ENCODE data around the gene VAV1.
"Not testable (repeated sequence)": the region's sequence is repeated elsewhere in the genome, so short reads cannot be mapped to it uniquely, and the experiment has no call there.

Gene VAV1

DNA sequence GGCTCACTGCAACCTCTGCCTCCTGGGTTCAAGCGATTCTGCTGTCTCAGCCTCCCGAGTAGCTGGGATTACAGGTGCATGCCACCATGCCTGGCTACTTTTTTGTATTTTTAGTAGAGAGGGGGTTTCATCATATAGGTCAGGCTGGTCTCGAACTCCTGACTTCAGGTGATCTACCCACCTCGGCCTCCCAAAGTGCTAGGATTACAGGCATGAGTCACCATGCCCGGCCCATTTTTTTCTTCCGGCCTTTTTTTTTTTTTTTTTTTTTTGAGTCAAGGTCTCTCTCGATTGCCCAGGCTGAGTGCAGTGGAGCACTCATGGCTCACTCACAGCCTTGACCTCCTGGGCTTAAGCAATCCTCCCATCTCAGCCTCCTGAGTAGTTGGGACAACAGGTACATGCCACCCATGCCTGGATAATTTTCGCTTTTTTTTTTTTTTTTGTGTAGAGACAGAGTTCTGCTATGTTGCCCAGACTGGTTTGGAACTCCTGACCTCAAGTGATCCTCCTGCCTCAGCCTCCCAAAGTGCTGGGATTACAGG, 10.2 kb upstream of the VAV1 start:
- CTCF ChIA-PET, result interaction anchor here (0.9 kb wide), 1 partner anchor 18 kb away, joined by 3 read pairs; no protein-coding TSS in a partner anchor
- H3K9me3 Mint-ChIP-seq, result not testable (repeated sequence)

GRCh38 chr19:6765738-6766356, 6.7 kb upstream of the VAV1 start:
- Mint-ChIP-seq H3K4me3 (peak overlapping the region; percentile 86), H3K36me3 (peaks cover 22% of the 10 kb centered on the region), H3K27me3 (no peaks in the 10 kb centered on the region), H3K4me1 (peaks cover 49% of the 10 kb centered on the region), H3K9me3 (no peaks in the 10 kb centered on the region), H3K27ac (peak overlapping the region; percentile 90)
- CTCF ChIA-PET, result interaction anchor here (1.0 kb wide), 1 partner anchor 98 kb away, joined by 6 read pairs; no protein-coding TSS in a partner anchor
- DNase-seq, result peak; percentile 42

More for the DNA sequence above, 10.2 kb upstream of the VAV1 start:
- Mint-ChIP-seq H3K4me1 (peaks cover 33% of the 10 kb centered on the region), H3K36me3 (peaks cover 46% of the 10 kb centered on the region)
- not testable (repeated sequence) for H3K4me3 Mint-ChIP-seq, H3K27ac Mint-ChIP-seq, H3K27me3 Mint-ChIP-seq, DNase-seq

DNA sequence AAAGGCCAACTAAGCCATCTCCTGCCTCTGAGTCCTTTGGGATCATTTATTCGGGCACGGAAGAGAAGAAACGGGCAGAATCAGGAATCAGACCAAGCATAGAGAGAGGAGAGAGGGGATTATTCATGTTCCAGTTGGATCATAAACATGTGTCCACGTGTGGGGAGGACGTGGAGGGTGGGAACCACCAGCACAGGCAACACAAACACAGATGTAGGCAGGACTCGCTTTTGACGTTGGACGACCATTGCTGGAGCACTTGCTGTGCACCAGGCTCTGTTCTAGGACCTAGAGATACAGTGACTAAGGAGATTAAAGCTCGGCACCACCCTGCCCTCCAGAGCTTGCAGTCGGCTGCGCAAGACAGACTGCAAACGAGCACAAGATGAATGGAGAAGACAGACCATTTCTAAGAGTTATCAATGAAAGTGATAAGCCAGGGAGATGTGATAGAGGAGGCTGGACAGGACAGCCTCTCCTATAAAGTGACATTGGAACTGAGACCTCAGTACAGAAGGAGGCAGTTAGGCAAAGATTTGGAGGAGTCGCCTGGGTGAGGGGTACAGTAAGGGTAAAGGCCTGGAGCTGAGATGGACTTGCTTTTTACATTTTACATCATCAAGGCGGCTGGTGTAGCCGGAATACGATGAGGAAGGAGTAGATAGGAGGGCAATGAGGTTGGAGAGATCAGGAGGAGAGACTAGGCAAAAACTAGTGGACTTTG, 6.0 kb upstream of the VAV1 start:
- Mint-ChIP-seq H3K4me3 (peak overlapping the region; percentile 86), H3K4me1 (peaks cover 51% of the 10 kb centered on the region), H3K36me3 (peaks cover 15% of the 10 kb centered on the region), H3K9me3 (no peaks in the 10 kb centered on the region), H3K27ac (peak overlapping the region; percentile 90), H3K27me3 (no peaks in the 10 kb centered on the region)
- peak; percentile 32 for DNase-seq
- CTCF ChIA-PET, result interaction anchor here (1.0 kb wide), 1 partner anchor 97 kb away, joined by 6 read pairs; no protein-coding TSS in a partner anchor

GRCh38 chr19:6767081-6767356, 5.5 kb upstream of the VAV1 start:
- CTCF ChIA-PET, result interaction anchor here (1.0 kb wide), 1 partner anchor 97 kb away, joined by 6 read pairs; no protein-coding TSS in a partner anchor
- peaks cover 56% of the 10 kb centered on the region for H3K4me1 Mint-ChIP-seq
- peaks cover 15% of the 10 kb centered on the region for H3K36me3 Mint-ChIP-seq
- H3K27ac Mint-ChIP-seq, result peak overlapping the region; percentile 90
- H3K9me3 Mint-ChIP-seq, result no peaks in the 10 kb centered on the region
- DNase-seq, result no peak
- H3K27me3 Mint-ChIP-seq, result no peaks in the 10 kb centered on the region
- peak overlapping the region; percentile 86 for H3K4me3 Mint-ChIP-seq

DNA sequence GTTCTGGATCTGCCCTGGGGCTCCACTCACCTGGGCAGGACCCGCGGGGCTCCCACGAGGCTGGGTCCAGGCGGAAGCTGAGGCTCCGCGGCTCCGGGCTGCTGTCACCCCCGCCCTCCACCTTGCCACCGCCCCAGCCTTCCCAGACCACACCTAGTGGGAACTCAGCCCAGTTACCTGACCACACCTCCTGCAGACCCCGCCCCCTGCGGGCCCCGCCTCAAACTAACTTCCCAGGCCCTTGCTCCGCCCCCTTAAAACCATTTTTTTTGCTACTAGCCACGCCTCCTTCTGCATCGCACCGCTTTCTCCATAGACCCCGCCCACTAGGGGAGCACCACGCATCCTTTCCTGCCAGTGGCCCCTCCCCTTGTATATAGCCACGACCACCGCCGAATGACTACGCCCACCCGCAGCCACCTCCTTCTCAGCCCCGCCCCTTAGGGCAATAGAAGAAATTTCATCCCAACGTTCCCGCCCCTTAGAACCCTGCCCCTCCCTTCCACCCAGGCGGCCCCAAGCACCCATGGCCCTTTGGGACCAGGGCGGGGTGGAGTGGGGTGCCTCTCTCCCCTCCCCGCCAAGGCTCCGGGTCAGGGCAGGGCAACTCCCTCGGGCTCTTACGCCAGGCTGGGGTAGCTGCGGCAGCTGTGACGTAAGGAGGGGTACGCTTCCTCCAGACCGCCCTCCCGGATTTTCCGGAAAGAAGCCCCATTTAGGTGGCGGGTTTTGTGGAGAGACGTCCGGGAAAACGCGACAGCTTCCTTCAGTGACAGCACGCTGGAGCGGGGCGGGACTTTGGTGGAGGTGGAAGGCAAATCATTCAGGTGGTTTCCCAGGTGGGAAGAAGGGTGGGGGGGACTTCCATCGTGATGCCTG, 4.9 kb upstream of the VAV1 start, which contains the start of gene SH2D3A:
TSS of gene SH2D3A (minus strand) at position 79 of the 879 bp plus-strand sequence. CDS start 3,687 bp downstream, outside the sequence.
- Mint-ChIP-seq H3K4me3 (peak within 1 kb of the TSS; percentile 86), H3K36me3 (peaks cover 13% of the 10 kb centered on the region), H3K9me3 (no peaks in the 10 kb centered on the region), H3K4me1 (peaks cover 60% of the 10 kb centered on the region), H3K27me3 (no peaks in the 10 kb centered on the region), H3K27ac (peak within 1 kb of the TSS; percentile 90)
- CTCF ChIA-PET, result interaction anchor here (1.5 to 2.2 kb wide), 2 partner anchors 96 to 98 kb away, joined by 5 to 13 read pairs; partner anchors contain the start of gene TNFSF14
- peak; percentile 97 for DNase-seq

DNA sequence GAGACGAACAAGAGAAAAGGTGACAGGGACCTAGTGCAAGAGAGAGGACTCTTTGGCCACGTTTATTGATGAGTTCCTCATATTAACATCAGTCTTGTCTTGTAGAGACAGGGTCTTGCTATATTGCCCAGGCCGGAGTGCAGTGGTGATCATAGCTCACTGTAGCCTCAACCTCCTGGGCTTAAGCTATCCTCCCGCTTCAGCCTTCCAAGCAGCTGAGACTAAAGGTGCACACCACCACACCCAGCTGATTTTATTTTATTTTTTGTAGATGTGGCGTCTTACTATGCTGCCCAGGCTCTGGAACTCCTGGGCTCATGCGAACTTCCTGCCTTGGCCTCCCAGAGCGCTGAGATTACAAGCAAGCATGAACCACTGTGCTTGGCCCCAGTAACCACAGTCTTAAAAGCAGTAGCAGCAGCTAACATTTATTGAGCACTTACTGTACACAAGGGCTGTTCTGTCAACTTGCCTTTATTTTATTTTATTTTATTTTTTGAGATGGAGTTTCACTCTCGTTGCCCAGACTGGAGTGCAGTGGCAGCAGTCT, 4.2 kb upstream of the VAV1 start:
- Mint-ChIP-seq H3K27me3 (no peaks in the 10 kb centered on the region), H3K4me1 (peaks cover 60% of the 10 kb centered on the region), H3K4me3 (peak overlapping the region; percentile 86), H3K27ac (peak overlapping the region; percentile 90), H3K9me3 (no peaks in the 10 kb centered on the region), H3K36me3 (peaks cover 12% of the 10 kb centered on the region)
- peak; percentile 37 for DNase-seq
- CTCF ChIA-PET, result interaction anchor here (1.2 to 2.2 kb wide), 4 partner anchors 13 to 99 kb away, joined by 3 to 13 read pairs (median 5); partner anchors contain the start of gene TNFSF14

GRCh38 chr19:6769006-6769619, 3.4 kb upstream of the VAV1 start:
- CTCF ChIA-PET, result interaction anchor here (1.1 to 2.2 kb wide), 5 partner anchors 12 to 99 kb away, joined by 3 to 13 read pairs (median 5); partner anchors contain the start of gene TNFSF14
- Mint-ChIP-seq H3K27ac (peak overlapping the region; percentile 68), H3K4me1 (peaks cover 65% of the 10 kb centered on the region), H3K36me3 (peaks cover 18% of the 10 kb centered on the region), H3K27me3 (no peaks in the 10 kb centered on the region), H3K4me3 (peak overlapping the region; percentile 21), H3K9me3 (no peaks in the 10 kb centered on the region)
- DNase-seq, result no peak

DNA sequence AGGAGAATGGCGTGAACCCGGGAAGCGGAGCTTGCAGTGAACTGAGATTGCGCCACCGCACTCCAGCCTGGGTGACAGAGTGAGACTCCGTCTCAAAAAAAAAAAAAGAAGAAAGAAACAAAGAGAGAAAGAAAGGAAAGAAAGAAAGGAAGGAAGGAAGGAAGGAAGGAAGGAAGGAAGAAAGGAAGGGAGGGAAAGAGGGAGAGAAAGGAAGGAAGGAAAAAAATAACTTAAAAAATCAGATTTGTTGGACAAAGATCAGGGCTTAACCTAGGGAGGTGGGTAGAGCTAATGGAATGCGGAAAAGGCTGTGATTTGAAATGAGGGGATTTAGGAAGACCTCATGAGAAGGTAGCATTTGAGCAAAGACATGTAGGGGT, 870 bp upstream of the VAV1 start:
- not testable (repeated sequence) for H3K9me3 Mint-ChIP-seq, DNase-seq, H3K27me3 Mint-ChIP-seq
- H3K4me3 Mint-ChIP-seq, result peak overlapping the region; percentile 60
- peaks cover 22% of the 10 kb centered on the region for H3K36me3 Mint-ChIP-seq
- H3K4me1 Mint-ChIP-seq, result peaks cover 66% of the 10 kb centered on the region
- CTCF ChIA-PET, result interaction anchor here (1.1 to 2.9 kb wide), 4 partner anchors 10 to 92 kb away, joined by 3 to 17 read pairs (median 12); partner anchors contain the start of gene GPR108
- H3K27ac Mint-ChIP-seq, result peak overlapping the region; percentile 92

DNA sequence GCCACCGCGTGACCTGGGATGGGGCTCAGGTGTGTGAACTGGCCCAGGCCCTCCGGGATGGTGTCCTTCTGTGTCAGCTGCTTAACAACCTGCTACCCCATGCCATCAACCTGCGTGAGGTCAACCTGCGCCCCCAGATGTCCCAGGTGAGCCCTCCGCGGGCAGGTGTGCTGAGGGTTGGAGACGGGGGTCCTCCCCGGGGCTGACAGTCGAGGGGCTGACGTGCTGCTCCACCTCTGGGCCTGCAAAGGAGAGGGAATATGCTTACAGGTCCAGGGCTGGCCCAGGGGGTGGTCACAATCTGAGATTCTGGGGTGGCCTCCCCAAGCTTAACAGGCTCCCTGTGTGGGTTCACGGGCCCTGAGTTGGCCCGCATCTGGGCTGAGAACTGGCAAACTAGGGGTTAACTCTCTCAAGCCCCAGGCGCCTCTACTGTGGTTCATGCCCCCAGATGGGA, 386 bp downstream of the VAV1 start:
- Mint-ChIP-seq H3K4me1 (peaks cover 67% of the 10 kb centered on the region), H3K9me3 (peaks cover 3% of the 10 kb centered on the region), H3K36me3 (peaks cover 31% of the 10 kb centered on the region), H3K4me3 (peak overlapping the region; percentile 97), H3K27me3 (no peaks in the 10 kb centered on the region), H3K27ac (peak overlapping the region; percentile 92)
- CTCF ChIA-PET, result interaction anchor here (1.0 to 2.9 kb wide), 6 partner anchors 9 to 133 kb away, joined by 3 to 17 read pairs (median 7); partner anchors contain the start of gene GPR108
- no peak for DNase-seq

DNA sequence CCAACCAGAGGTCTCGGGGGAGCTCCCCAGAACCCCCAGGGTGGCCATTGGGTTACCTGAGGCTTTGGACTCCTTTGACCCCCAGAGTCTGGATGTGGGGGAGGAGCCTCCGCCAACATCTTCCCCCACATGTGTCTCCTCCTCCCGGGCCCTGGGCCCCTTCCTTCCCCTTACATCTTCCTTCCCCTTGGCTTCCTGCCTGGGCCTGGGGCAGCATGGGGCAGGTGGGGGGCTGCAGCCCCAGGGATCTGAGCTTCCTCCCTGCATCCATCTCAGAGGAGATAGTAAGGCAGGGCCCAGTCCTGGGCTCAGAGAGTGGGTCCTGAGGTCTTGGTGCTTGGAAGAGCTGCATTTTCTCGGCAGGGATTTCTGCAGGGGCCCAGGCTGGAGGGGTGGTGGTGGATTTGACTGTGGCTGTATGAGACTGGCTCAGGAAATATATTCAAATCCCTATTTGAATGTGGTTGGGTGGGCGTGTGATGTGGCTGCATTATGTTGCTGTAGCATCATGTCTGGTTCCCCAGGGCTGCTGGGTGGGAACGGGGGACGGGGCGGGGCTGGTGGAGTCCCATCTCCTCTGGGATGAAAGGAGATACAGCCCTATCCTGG, 919 bp downstream of the VAV1 start:
- Mint-ChIP-seq H3K4me1 (peaks cover 67% of the 10 kb centered on the region), H3K27me3 (no peaks in the 10 kb centered on the region), H3K4me3 (peak overlapping the region; percentile 97), H3K9me3 (peaks cover 3% of the 10 kb centered on the region), H3K36me3 (peaks cover 36% of the 10 kb centered on the region), H3K27ac (peak overlapping the region; percentile 92)
- CTCF ChIA-PET, result interaction anchor here (1.3 to 2.9 kb wide), 3 partner anchors 27 to 90 kb away, joined by 3 to 15 read pairs (median 10); no protein-coding TSS in a partner anchor
- DNase-seq, result peak; percentile 71

DNA sequence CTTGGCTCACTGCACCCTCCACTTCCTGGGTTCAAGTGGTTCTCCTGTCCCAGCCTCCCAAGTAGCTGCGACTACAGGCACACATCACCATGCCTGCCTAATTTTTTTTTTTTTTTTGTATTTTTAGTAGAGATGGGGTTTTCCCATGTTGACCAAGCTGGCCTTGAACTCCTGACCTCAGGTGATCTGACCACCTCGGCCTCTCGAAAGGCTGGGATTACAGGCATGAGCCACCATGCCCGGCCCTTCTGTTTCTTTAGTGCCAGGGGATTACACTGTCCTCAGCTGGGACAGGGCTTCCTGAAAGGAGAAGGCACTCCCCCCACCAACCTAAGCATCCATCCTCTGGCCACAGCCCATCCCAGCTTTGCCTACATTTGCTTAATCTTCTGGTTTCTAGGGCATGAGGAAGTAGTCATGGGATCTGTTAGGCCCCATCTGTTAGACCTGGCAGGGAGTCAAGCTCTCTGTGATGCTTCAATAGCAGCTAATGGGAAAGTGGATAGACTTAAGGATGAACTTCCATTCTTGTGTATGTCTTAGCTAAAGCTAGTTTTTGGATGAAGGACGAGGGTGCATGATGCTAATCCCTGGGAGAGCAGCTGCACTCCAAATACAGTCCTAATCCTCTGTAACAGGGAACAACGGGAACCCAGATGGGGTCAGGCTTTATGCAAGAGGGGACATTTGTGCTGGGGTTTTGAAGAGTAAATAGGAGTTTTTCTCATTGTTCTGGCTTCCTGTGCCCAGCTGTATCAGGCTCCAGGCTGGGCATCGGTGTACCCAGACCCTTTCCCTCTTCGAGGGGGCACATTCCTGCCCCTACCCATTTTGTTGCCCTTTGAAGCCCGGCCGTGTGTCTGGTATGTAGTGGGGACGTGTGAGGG, 2.6 kb downstream of the VAV1 start:
- H3K4me3 Mint-ChIP-seq, result peak overlapping the region; percentile 65
- H3K27ac Mint-ChIP-seq, result peak overlapping the region; percentile 82
- no peaks in the 10 kb centered on the region for H3K27me3 Mint-ChIP-seq
- peaks cover 3% of the 10 kb centered on the region for H3K9me3 Mint-ChIP-seq
- DNase-seq, result no peak
- peaks cover 41% of the 10 kb centered on the region for H3K36me3 Mint-ChIP-seq
- peaks cover 67% of the 10 kb centered on the region for H3K4me1 Mint-ChIP-seq
- CTCF ChIA-PET, result interaction anchor here (0.9 to 1.1 kb wide), 2 partner anchors 39 to 89 kb away, joined by 3 read pairs; no protein-coding TSS in a partner anchor

DNA sequence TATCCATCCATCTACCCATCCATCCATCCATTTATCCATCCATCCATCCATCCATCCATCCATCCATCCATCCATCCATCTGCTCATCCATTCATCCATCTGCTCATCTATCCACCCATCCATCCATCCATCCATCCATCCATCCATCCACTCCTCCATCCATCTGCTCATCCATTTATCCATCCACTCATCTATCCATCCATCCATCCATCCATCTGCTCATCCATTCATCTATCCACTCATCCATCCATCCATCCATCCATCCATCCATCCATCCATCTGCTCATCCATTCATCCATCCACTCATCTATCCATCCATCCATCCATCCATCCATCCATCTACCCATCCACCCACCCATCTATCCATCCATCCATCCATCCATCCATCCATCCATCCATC, 3.5 kb downstream of the VAV1 start:
- H3K4me1 Mint-ChIP-seq, result peaks cover 63% of the 10 kb centered on the region
- H3K27ac Mint-ChIP-seq, H3K27me3 Mint-ChIP-seq, DNase-seq, H3K9me3 Mint-ChIP-seq, CTCF ChIA-PET: not testable (repeated sequence)
- H3K4me3 Mint-ChIP-seq, result peak overlapping the region; percentile 8
- peaks cover 46% of the 10 kb centered on the region for H3K36me3 Mint-ChIP-seq
